ENCODE data around the gene HEPN1.

Gene HEPN1

DNA sequence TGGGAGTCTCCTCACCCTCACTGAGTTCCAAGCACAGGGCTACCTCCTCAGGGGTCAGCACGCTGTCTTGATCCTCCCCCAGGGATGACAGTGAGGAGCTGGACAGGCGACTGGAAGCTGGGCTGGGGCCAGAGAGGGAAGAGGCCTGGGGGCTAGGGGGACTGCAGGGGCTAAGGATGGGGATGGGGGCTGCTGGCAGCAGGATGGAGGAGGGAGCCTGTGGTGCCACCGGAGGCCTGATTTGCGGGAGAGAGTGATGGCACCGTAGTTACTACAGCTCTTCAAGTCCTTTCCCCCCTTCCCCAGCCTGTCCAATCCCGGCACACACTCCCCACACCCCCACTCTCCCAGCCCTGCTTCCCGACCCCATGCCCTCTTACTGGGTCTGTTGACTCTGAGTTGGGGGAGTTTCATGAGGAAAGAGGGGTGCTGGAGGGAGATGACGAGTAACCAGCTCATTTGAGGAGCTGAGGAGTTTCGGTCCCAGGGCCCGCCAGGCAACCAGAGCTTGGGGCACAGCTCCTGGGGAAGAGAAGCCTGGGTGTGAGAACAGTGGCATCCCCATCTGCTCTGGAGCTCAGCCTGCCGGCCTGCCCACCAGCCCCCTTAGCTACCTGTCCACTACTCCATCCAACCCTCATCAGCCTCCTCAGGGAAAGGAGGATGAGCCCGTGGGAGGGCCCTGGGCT is 31.9 kb upstream of the HEPN1 start:
- H3K4me3 ChIP-seq (ENCODE audit: low read depth, low read length): no peak overlapping the region
- H3K27ac ChIP-seq: no peak overlapping the region
- TF ChIP-seq, protein P1, sequence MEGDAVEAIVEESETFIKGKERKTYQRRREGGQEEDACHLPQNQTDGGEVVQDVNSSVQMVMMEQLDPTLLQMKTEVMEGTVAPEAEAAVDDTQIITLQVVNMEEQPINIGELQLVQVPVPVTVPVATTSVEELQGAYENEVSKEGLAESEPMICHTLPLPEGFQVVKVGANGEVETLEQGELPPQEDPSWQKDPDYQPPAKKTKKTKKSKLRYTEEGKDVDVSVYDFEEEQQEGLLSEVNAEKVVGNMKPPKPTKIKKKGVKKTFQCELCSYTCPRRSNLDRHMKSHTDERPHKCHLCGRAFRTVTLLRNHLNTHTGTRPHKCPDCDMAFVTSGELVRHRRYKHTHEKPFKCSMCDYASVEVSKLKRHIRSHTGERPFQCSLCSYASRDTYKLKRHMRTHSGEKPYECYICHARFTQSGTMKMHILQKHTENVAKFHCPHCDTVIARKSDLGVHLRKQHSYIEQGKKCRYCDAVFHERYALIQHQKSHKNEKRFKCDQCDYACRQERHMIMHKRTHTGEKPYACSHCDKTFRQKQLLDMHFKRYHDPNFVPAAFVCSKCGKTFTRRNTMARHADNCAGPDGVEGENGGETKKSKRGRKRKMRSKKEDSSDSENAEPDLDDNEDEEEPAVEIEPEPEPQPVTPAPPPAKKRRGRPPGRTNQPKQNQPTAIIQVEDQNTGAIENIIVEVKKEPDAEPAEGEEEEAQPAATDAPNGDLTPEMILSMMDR (IDR thresholded peaks at IDR 0.05): no peak
- H3K36me3 ChIP-seq (ENCODE audit: control insufficient read depth, insufficient read depth, low read length): no peaks in the 10 kb centered on the region
- no peak overlapping the region for H2AFZ ChIP-seq
- no peak overlapping the region for H3K9ac ChIP-seq
- no peaks in the 10 kb centered on the region for H3K79me2 ChIP-seq
- H3K4me2 ChIP-seq (ENCODE audit: low read length): no peak overlapping the region
- no peaks in the 10 kb centered on the region for H3K27me3 ChIP-seq (ENCODE audit: control insufficient read depth, insufficient read depth, low read length)
- H3K4me1 ChIP-seq: no peaks in the 10 kb centered on the region
- no peaks in the 10 kb centered on the region for H3K9me3 ChIP-seq (ENCODE audit: control insufficient read depth, low read length)

DNA sequence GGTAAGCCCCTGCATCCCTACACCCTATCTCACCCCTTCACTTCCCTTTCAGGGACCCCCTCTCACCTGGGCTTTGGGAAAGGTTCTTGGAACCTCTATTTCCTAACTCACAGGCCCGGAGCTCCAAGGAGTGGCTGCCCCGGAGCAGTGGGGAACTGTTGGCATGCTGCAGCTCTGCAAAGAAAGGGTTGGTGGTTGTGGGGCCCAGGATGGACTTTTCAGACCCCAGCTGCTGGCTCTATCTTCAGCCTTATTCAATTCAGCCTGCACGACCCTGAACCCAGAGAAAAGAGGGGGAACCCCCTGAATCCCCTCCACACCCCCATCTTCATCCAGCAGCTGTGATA is 31.4 kb upstream of the HEPN1 start:
- H3K4me3 ChIP-seq (ENCODE audit: low read depth, low read length): no peak overlapping the region

DNA sequence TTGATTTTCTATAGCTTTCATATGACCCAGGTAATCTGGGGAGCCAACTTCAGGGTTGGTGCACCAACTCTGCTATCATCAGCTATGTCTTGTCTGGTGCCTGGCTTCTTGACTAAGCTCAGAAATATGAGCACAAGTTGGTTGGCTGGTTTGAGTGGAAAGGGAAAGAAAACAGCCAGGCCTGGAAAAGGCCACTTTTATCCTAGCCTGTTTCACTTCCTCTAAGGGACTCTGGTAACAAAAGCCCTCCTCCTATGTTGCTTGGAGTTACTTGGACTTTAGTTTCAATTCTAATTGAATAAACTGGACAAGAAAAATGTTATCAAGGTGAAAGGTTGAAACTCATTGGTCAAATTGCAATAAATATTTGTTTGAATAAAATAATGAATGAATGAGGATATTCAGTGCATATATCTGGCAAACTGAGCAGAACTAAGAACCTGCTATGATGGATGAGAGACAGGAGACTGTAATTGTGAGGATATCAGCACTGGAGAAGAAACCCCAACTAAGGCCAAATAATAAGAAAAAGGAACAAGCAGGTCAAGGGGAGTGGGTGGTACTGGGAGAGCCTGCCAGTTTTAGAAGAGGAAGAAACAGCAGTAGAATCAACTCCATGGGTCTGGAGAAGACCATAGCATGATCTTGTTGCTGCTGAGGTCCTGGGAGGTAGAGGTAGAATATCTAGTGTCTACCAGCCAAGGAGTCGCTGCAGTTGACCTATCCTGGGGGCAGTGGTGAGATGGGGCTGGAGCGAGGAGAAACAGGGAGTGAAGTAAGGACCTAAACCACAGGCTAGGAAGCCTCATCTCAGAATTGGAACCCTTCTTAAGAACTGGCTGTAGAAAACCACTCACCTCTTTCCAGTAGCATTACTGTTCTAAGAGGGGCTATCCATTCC is 29.6 kb upstream of the HEPN1 start:
- H3K9ac ChIP-seq: no peak overlapping the region
- H3K36me3 ChIP-seq (ENCODE audit: control insufficient read depth, insufficient read depth, low read length): no peaks in the 10 kb centered on the region
- H3K4me3 ChIP-seq (ENCODE audit: low read depth, low read length): no peak overlapping the region
- no peaks in the 10 kb centered on the region for H3K27me3 ChIP-seq (ENCODE audit: control insufficient read depth, insufficient read depth, low read length)
- no peak overlapping the region for H3K4me2 ChIP-seq (ENCODE audit: low read length)
- TF ChIP-seq, protein P1 (IDR thresholded peaks at IDR 0.05): no peak
- no peak overlapping the region for H2AFZ ChIP-seq
- no peaks in the 10 kb centered on the region for H3K79me2 ChIP-seq
- H3K27ac ChIP-seq: no peak overlapping the region
- no peaks in the 10 kb centered on the region for H3K4me1 ChIP-seq
- no peaks in the 10 kb centered on the region for H3K9me3 ChIP-seq (ENCODE audit: control insufficient read depth, low read length)

More for the DNA sequence above, 31.4 kb upstream of the HEPN1 start:
- TF ChIP-seq, protein P1 (IDR thresholded peaks at IDR 0.05): no peak
- Histone ChIP-seq H3K79me2 (no peaks in the 10 kb centered on the region), H2AFZ (no peak overlapping the region), H3K9ac (no peak overlapping the region), H3K27me3 (ENCODE audit: control insufficient read depth, insufficient read depth, low read length) (no peaks in the 10 kb centered on the region), H3K4me1 (no peaks in the 10 kb centered on the region), H3K36me3 (ENCODE audit: control insufficient read depth, insufficient read depth, low read length) (no peaks in the 10 kb centered on the region), H3K27ac (no peak overlapping the region), H3K4me2 (ENCODE audit: low read length) (no peak overlapping the region), H3K9me3 (ENCODE audit: control insufficient read depth, low read length) (no peaks in the 10 kb centered on the region)

DNA sequence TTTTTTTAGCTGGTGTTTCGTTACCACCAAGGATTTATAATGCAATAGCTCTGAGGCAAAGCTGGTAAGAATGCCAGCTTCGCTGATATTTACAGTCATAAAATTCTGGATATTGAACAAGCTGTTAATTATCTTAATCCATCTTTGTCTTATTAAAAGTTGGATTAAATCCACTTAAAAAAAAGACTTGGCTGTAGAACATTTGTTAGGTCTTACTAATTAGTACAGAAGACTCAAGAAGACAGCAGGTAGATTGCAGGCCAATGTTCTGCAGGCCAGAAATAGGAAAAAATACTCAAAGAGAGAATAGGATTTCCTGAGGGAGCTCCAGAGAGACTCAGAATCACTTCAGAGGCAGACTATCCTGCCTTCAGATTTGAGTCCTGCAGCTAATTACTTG is 28.9 kb upstream of the HEPN1 start:
- Histone ChIP-seq H3K36me3 (ENCODE audit: control insufficient read depth, insufficient read depth, low read length) (no peaks in the 10 kb centered on the region), H2AFZ (no peak overlapping the region), H3K27me3 (ENCODE audit: control insufficient read depth, insufficient read depth, low read length) (no peaks in the 10 kb centered on the region), H3K4me2 (ENCODE audit: low read length) (no peak overlapping the region), H3K4me3 (ENCODE audit: low read depth, low read length) (no peak overlapping the region), H3K27ac (no peak overlapping the region), H3K9ac (no peak overlapping the region), H3K79me2 (no peaks in the 10 kb centered on the region), H3K9me3 (ENCODE audit: control insufficient read depth, low read length) (no peaks in the 10 kb centered on the region), H3K4me1 (no peaks in the 10 kb centered on the region)
- TF ChIP-seq, protein P1 (IDR thresholded peaks at IDR 0.05): no peak

Data from parathyroid adenoma (tissue), 2 donors.